GM23338 (cell line): ENCODE measurements around the gene UBTD1. TPM values are rescaled to one million over a fixed set of nuclear protein-coding genes. Genes with fewer than 3 reads are reported as not detected.
A peak's percentile ranks its signal among the peaks of the same experiment; 100 is the strongest.

Source experiments
- ATAC-seq: fragments of 200-7000 bp; cut with Tn5 transposase; 3 replicates; pipeline ENCODE4 v1.9.1; 2020
- DNase-seq: peaks from one replicate; pipeline ENCODE4 v3.0.0-alpha.2; 2015; ENCODE audit warnings: low spot score
- H2AFZ ChIP-seq: fragments of 200-600 bp; sonication (generic); 2 replicates; pipeline ENCODE4 v1.8.0; 2016; ENCODE audit warnings: antibody characterized with exemption, mild to moderate bottlenecking, moderate library complexity
- H3F3A ChIP-seq: fragments of 200-600 bp; sonication (generic); replicated peaks from 2 replicates; pipeline ENCODE4 v1.8.0; 2017; ENCODE audit warnings: antibody characterized with exemption, mixed run types, low read depth
- H3K27ac ChIP-seq: fragments of 200-600 bp; sonication (generic); 2 replicates; pipeline ENCODE4 v1.6.1; 2016; ENCODE audit warnings: low read depth
- H3K27me3 ChIP-seq: fragments of 200-600 bp; sonication (generic); 2 replicates; pipeline ENCODE4 v1.8.0; 2016; ENCODE audit warnings: mild to moderate bottlenecking, mixed run types, moderate library complexity; ENCODE audit not compliant: insufficient read depth
- H3K36me3 ChIP-seq: fragments of 200-600 bp; sonication (generic); 2 replicates; pipeline ENCODE4 v1.8.0; 2016; ENCODE audit warnings: mild to moderate bottlenecking; ENCODE audit not compliant: insufficient read depth
- H3K4me1 ChIP-seq: fragments of 200-600 bp; sonication (generic); 2 replicates; pipeline ENCODE4 v1.8.0; 2016; ENCODE audit warnings: mild to moderate bottlenecking, moderate library complexity; ENCODE audit not compliant: insufficient read depth
- H3K4me2 ChIP-seq: fragments of 200-600 bp; sonication (generic); 2 replicates; pipeline ENCODE4 v1.7.1; 2017; ENCODE audit warnings: mixed run types
- H3K4me3 ChIP-seq: fragments of 200-600 bp; sonication (generic); 2 replicates; pipeline ENCODE4 v1.6.1; 2016; ENCODE audit warnings: mixed run types
- H3K79me2 ChIP-seq: fragments of 200-600 bp; sonication (generic); replicated peaks from 2 replicates; pipeline ENCODE4 v1.8.0; 2017; ENCODE audit warnings: mild to moderate bottlenecking; ENCODE audit not compliant: insufficient read depth
- H3K9me2 ChIP-seq: fragments of 200-600 bp; sonication (generic); 2 replicates; pipeline ENCODE4 v1.8.0; 2017; ENCODE audit not compliant: insufficient read depth
- H4K20me1 ChIP-seq: fragments of 200-600 bp; sonication (generic); replicated peaks from 2 replicates; pipeline ENCODE4 v1.8.0; 2017; ENCODE audit warnings: mild to moderate bottlenecking; ENCODE audit not compliant: insufficient read depth
- H3K27ac Mint-ChIP-seq: 2 replicates; pipeline ENCODE4 v1.8.0; 2020; ENCODE audit warnings: inconsistent platforms, mild to moderate bottlenecking, moderate library complexity, mixed read lengths
- H3K27me3 Mint-ChIP-seq: 3 replicates; pipeline ENCODE4 v1.8.0; 2022; ENCODE audit warnings: low read depth, mild to moderate bottlenecking, moderate library complexity, mixed read lengths, inconsistent platforms; ENCODE audit not compliant: insufficient read depth, poor library complexity
- H3K36me3 Mint-ChIP-seq: 3 replicates; pipeline ENCODE4 v1.8.0; 2021; ENCODE audit warnings: low read depth, mild to moderate bottlenecking, inconsistent platforms, moderate library complexity, mixed read lengths
- H3K4me1 Mint-ChIP-seq: 3 replicates; pipeline ENCODE4 v1.8.0; 2020; ENCODE audit warnings: mild to moderate bottlenecking, inconsistent platforms, mixed read lengths
- H3K4me3 Mint-ChIP-seq: 3 replicates; pipeline ENCODE4 v1.8.0; 2021; ENCODE audit warnings: moderate library complexity, mild to moderate bottlenecking, inconsistent platforms, mixed read lengths
- H3K9me3 Mint-ChIP-seq: 3 replicates; pipeline ENCODE4 v1.8.0; 2020; ENCODE audit warnings: moderate library complexity, mild to moderate bottlenecking, inconsistent platforms, mixed read lengths
- NANOG ChIP-seq: IDR thresholded peaks from 2 replicates; pipeline ENCODE4 v1.6.1; 2016; ENCODE audit warnings: antibody characterized with exemption, borderline replicate concordance
- POLR2AphosphoS5 ChIP-seq: IDR thresholded peaks from 2 replicates; pipeline ENCODE4 v1.6.1; 2016; ENCODE audit warnings: antibody characterized with exemption, low read depth
- polyA plus RNA-seq: library from polyadenylated mRNA; unstranded; fragments of >200 nt; fragmentation: Nextera tagmentation; extraction: Ambion mirVana; gene quantifications from 2 replicates; pipeline ENCODE4 v1.2.1, GENCODE V29; 2016
- total RNA-seq: library from RNA; depleted of rRNA; stranded (reverse); fragments of >200 nt; shearing (Covaris generic); gene quantifications from 2 replicates; pipeline ENCODE4 v1.2.3, GENCODE V29; 2014
- TF ChIP-seq, protein P1 (sequence below), 2 experiments: fragments of 200-600 bp in 1 of 2; sonication (generic) in 1 of 2; conservative IDR thresholded peaks; 2 replicates each; pipeline versions ENCODE4 v1.5.1 to v1.6.1; 2016 to 2017; ENCODE audit warnings: antibody characterized with exemption in 2 of 2, low read depth in 2 of 2, mild to moderate bottlenecking in 2 of 2, moderate library complexity in 1 of 2
- TF ChIP-seq, protein P2 (sequence below): IDR thresholded peaks from one replicate; pipeline ENCODE4 v1.6.1; 2018; ENCODE audit warnings: antibody characterized with exemption; ENCODE audit not compliant: unreplicated experiment

The UBTD1 gene
- total and polyA plus RNA-seq, 2 experiments from 2014 or later: 17.3 to 29.0 TPM

DNA sequence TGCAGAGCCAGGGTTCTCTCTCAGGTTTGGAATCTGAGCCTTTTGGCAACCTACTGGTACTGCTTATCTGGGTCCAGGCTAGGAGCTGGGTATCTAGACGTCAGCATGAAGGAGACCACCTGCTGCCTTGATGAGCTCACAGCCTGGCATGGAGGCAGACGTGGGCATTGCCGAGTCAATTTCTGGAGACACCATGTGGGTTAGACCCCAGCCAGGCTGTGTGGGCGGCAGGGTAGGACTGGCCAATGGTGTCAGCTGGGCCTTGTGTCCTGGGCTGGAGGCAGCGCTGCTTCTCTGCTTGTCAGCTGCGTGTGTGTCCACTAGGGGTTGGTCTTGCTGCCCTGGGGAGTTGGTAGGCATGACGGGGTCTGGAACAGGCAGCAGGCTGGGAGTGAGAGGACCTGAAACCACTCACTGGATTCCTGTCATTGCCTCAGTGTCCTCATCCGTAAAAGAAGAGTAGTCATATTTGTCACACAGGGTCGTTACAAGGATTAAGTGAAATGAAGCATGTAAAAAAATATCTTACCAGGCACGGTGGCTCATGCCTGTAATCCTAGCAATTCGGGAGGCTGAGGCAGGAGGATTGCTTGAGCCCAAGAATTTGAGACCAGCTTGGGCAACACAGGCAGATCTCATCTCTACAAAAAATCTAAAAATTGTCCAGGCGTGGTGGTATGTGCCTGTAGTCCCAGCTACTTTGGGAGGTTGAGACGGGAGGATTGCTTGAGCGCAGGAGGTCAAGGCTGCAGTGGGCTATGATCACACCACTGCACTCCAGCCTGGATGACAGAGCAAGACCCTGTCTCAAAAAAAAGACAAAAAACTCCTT, 42.2 kb downstream of the UBTD1 start:
- Histone ChIP-seq H3K36me3 (no peaks in the 10 kb centered on the region), H3K27me3 (no peaks in the 10 kb centered on the region), H3K9me2 (no peaks in the 10 kb centered on the region), H3F3A (0 out of 2 replicates have a peak, but pooled peaks cover 7% of the 10 kb centered on the region), H3K4me2 (no peak overlapping the region), H4K20me1 (no peaks in the 10 kb centered on the region), H3K4me3 (no peak overlapping the region), H3K4me1 (peaks cover 19% of the 10 kb centered on the region), H3K79me2 (peaks cover 9% of the 10 kb centered on the region), H3K27ac (no peak overlapping the region; the same call in 1 of the 2 replicates), H2AFZ (no peak overlapping the region)
- DNase-seq (peak; percentile 43), ATAC-seq (peak; percentile 54)
- TF ChIP-seq, protein P1, sequence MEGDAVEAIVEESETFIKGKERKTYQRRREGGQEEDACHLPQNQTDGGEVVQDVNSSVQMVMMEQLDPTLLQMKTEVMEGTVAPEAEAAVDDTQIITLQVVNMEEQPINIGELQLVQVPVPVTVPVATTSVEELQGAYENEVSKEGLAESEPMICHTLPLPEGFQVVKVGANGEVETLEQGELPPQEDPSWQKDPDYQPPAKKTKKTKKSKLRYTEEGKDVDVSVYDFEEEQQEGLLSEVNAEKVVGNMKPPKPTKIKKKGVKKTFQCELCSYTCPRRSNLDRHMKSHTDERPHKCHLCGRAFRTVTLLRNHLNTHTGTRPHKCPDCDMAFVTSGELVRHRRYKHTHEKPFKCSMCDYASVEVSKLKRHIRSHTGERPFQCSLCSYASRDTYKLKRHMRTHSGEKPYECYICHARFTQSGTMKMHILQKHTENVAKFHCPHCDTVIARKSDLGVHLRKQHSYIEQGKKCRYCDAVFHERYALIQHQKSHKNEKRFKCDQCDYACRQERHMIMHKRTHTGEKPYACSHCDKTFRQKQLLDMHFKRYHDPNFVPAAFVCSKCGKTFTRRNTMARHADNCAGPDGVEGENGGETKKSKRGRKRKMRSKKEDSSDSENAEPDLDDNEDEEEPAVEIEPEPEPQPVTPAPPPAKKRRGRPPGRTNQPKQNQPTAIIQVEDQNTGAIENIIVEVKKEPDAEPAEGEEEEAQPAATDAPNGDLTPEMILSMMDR (conservative IDR thresholded peaks at IDR 0.05; ENCODE audit: low read depth in 2 of 2): peak in 1 of 2 experiments; percentile 56; a peak in 3 of 4 replicates
- TF ChIP-seq POLR2AphosphoS5: no peak
- Mint-ChIP-seq H3K36me3 (no peaks in the 10 kb centered on the region), H3K27ac (peak overlapping the region; percentile 31; the same call in 1 of the 2 replicates), H3K27me3 (peaks cover 10% of the 10 kb centered on the region), H3K4me1 (peaks cover 32% of the 10 kb centered on the region), H3K9me3 (no peaks in the 10 kb centered on the region; the same call in 2 of the 3 replicates), H3K4me3 (no peak overlapping the region)

DNA sequence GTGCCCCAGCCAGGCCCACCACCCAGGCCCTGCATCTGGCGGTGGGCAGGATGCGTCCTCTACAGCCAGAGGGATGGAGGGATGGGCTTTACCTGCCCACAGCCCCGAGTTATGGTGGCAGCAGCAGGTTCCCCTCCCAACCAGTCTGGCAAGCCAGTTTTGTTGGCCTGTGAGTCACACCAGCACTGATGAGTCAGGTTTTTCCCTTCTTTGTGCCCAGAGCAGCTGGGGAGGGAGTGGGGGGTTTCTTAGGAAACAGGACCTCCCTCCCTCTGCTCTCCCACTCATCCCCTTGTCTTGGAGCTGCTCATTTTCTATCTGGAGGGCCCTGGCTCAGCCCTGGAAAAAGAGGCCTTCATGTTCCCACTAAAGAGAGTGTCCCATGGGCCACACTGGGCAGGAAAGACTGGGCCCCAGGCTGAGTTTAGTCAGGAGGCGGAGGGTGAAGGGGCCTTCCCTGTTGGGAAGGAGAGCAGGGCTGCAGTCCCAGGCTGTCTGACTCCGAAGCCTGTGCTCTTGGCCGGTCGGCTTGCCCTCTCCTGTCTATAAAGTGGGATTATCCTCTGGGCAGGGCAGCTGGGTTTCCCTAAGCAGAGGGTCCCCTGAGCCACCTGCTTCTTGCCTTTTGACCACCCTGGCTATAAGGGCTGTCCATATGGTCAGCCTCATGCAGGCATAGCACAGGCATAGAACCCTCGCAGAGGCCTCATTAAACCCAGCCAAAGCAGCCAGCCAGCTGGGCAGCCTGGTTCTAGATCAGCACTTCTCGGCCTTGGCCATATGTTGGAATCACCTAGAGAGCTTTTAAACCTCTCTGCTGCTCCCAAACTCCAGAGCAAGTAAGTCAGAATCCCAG, 43.7 kb downstream of the UBTD1 start:
- H4K20me1 ChIP-seq: no peaks in the 10 kb centered on the region
- Mint-ChIP-seq H3K9me3 (no peaks in the 10 kb centered on the region; the same call in 2 of the 3 replicates), H3K27ac (peak overlapping the region; percentile 7), H3K27me3 (peaks cover 8% of the 10 kb centered on the region), H3K4me1 (peaks cover 32% of the 10 kb centered on the region), H3K4me3 (no peak overlapping the region), H3K36me3 (no peaks in the 10 kb centered on the region)
- DNase-seq (no peak), ATAC-seq (peak; percentile 14)
- no peak overlapping the region for H3K4me3 ChIP-seq
- H3K27ac ChIP-seq: no peak overlapping the region
- H3K4me2 ChIP-seq: no peak overlapping the region
- H3K36me3 ChIP-seq: no peaks in the 10 kb centered on the region
- H3K79me2 ChIP-seq: peaks cover 9% of the 10 kb centered on the region
- no peaks in the 10 kb centered on the region for H3K9me2 ChIP-seq
- 0 out of 2 replicates have a peak, but pooled peaks cover 7% of the 10 kb centered on the region for H3F3A ChIP-seq
- no peak for TF ChIP-seq NANOG
- TF ChIP-seq, protein P2, sequence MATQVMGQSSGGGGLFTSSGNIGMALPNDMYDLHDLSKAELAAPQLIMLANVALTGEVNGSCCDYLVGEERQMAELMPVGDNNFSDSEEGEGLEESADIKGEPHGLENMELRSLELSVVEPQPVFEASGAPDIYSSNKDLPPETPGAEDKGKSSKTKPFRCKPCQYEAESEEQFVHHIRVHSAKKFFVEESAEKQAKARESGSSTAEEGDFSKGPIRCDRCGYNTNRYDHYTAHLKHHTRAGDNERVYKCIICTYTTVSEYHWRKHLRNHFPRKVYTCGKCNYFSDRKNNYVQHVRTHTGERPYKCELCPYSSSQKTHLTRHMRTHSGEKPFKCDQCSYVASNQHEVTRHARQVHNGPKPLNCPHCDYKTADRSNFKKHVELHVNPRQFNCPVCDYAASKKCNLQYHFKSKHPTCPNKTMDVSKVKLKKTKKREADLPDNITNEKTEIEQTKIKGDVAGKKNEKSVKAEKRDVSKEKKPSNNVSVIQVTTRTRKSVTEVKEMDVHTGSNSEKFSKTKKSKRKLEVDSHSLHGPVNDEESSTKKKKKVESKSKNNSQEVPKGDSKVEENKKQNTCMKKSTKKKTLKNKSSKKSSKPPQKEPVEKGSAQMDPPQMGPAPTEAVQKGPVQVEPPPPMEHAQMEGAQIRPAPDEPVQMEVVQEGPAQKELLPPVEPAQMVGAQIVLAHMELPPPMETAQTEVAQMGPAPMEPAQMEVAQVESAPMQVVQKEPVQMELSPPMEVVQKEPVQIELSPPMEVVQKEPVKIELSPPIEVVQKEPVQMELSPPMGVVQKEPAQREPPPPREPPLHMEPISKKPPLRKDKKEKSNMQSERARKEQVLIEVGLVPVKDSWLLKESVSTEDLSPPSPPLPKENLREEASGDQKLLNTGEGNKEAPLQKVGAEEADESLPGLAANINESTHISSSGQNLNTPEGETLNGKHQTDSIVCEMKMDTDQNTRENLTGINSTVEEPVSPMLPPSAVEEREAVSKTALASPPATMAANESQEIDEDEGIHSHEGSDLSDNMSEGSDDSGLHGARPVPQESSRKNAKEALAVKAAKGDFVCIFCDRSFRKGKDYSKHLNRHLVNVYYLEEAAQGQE: no peak
- TF ChIP-seq, protein P1 (conservative IDR thresholded peaks at IDR 0.05; ENCODE audit: low read depth in 2 of 2): no peak
- peaks cover 19% of the 10 kb centered on the region for H3K4me1 ChIP-seq
- no peak overlapping the region for H2AFZ ChIP-seq
- no peaks in the 10 kb centered on the region for H3K27me3 ChIP-seq
